ENCODE results near the gene USP10.
"Not testable (repeated sequence)": the region's sequence is repeated elsewhere in the genome, so short reads cannot be mapped to it uniquely, and the experiment has no call there.

Gene USP10

GRCh38 chr16:84730406-84731106 is 30.8 kb downstream of the USP10 start:
- TF ChIP-seq, protein P1, sequence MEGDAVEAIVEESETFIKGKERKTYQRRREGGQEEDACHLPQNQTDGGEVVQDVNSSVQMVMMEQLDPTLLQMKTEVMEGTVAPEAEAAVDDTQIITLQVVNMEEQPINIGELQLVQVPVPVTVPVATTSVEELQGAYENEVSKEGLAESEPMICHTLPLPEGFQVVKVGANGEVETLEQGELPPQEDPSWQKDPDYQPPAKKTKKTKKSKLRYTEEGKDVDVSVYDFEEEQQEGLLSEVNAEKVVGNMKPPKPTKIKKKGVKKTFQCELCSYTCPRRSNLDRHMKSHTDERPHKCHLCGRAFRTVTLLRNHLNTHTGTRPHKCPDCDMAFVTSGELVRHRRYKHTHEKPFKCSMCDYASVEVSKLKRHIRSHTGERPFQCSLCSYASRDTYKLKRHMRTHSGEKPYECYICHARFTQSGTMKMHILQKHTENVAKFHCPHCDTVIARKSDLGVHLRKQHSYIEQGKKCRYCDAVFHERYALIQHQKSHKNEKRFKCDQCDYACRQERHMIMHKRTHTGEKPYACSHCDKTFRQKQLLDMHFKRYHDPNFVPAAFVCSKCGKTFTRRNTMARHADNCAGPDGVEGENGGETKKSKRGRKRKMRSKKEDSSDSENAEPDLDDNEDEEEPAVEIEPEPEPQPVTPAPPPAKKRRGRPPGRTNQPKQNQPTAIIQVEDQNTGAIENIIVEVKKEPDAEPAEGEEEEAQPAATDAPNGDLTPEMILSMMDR (IDR thresholded peaks at IDR 0.05; ENCODE audit: extremely low read depth, missing control alignments) = no peak
- peak; percentile 52 for DNase-seq (ENCODE audit: low spot score)

DNA sequence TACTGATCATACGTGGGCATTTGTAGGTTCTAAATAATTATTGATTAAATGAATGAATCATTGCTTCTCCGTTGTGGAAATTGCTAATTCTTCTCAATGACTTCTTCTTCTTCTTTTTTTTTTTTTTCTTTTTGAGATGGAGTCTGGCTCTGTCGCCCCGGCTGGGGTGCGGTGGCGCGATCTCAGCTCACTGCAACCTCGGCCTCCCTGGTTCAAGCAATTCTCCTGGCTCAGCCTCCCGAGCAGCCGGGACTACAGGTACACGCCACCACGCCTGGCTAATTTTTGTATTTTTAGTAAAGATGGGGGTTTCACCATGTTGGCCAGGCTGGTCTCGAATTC is 32.5 kb downstream of the USP10 start:
- DNase-seq (ENCODE audit: low spot score) = not testable (repeated sequence)

DNA sequence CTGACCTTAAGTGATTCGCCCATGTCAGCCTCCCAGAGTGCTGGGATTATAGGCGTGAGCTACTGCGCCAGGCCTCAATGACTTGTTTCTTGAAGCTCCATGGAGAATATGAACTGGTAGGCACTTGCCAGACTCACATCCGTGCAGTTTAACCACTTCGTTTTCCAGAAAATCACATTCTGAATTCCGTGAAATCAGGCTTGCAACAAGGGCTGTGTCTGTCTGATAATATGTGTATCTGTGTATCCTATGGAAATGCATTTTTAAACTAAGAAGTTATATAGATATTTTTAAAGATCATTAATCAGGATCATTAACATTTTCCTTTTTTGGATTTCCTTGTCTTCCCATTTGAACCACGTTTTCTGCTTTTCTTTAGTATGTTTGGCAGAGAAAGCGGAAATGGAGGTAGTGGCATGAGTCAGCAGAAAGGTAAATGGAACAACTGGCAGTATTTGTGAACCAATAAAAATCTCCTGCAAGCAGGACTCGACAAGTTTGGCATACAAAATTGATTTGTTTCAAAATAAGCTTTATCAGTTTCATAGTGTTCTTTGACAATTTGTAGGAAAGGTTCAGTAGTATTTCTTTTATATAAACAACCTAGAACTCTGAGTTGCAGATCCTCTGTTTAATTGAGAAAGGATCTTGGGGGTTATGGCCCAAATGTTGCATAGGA is 33.0 kb downstream of the USP10 start:
- TF ChIP-seq, protein P1 (IDR thresholded peaks at IDR 0.05; ENCODE audit: extremely low read depth, missing control alignments) = no peak
- DNase-seq (ENCODE audit: low spot score) = no peak

DNA sequence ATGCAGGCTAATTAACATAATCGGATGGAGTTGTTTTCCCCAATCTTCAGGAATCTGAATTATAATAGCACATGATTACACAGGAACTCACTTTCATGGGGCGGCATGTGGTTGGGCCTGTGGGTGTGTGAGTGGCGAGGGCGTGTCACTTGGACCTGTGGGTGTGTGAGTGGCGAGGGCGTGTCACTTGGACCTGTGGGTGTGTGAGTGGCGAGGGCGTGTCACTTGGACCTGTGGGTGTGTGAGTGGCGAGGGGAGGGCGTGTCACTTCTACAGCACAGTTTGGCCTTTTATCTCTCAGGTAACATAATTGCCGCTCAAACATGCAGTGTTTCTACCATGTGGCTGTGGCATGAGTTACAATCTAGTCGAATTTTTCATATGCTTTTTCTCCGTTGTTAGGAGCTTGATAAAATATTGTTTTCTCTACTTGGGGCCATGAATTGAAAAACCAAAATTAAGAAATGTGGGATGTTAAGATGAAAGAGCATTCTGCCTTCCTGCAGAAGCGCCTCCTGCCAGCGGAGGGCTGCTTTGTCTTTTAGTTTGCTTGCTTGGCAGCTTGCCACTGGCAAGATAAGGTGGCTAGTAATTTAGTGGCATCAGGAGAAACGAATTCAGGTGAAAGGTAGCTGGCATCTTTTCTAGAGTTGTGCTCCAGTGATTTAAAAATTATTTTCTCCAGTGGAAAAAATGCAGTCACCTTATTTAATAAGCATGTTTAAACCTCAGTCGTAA is 36.2 kb downstream of the USP10 start:
- TF ChIP-seq, protein P1 (IDR thresholded peaks at IDR 0.05; ENCODE audit: extremely low read depth, missing control alignments) = no peak
- DNase-seq (ENCODE audit: low spot score) = no peak

GRCh38 chr16:84737192-84738011 is 37.6 kb downstream of the USP10 start:
- no peak for DNase-seq (ENCODE audit: low spot score)
- TF ChIP-seq, protein P1 (IDR thresholded peaks at IDR 0.05; ENCODE audit: extremely low read depth, missing control alignments) = no peak

DNA sequence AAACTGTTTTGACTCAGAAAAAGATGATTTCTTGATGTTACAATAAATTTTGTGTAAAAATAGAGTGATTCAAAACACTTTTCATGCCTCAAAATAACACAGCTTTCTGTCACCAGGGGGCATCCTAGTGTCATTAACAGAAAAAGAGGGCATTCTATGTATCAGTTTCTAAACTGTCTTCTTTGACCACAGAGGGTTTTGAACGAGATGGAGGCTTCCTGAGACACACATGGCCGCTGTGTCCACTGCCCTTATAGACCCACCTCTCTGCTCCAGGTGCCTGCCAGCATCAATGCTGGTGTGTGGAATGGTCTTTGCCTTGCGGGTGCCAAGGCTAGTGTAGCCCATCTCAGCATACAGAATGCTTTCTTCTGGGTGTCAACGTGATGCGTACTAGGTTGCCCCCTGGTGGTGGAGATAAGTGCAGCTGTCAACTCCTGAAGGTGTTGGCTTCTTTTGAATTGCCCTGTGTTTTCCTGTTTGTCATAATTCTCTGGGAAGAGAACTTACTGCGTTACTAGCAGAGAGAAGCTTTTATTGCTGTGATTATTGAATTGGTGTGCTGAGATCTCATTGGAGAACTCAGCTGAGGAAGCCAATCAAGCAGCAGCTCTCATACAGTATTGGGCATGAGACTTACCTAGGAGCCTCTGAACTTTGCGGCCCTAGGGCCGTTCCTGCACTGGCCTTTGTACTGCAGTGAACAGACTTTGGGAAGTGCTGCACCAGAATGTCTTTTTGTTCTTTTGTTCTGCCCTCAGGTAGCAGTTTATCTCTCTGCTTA is 38.6 kb downstream of the USP10 start:
- TF ChIP-seq, protein P1 (IDR thresholded peaks at IDR 0.05; ENCODE audit: extremely low read depth, missing control alignments) = peak; percentile 69
- peak; percentile 68 for DNase-seq (ENCODE audit: low spot score)

Measured in GM20000 (cell line).